ENCODE measurements around the gene TRIM67. TPM values are rescaled to one million over a fixed set of nuclear protein-coding genes. Genes with fewer than 3 reads are reported as not detected.

TRIM67 gene
- total and polyA plus RNA-seq, 2 donors (not counting 1 experiment from before 2014, with no cell fraction given) = not detected

GRCh38 chr1:231209531-231209930 lies 47.7 kb downstream of the TRIM67 start:
- Mint-ChIP-seq H3K9me3 (ENCODE audit: insufficient read depth) (no peaks in the 10 kb centered on the region), H3K27me3 (peaks cover 4% of the 10 kb centered on the region), H3K4me1 (peaks cover 16% of the 10 kb centered on the region), H3K4me3 (no peak overlapping the region), H3K27ac (no peak overlapping the region)
- Histone ChIP-seq H3K27ac (ENCODE audit: low read length in 2 of 2) (no peak overlapping the region), H3K4me2 (replicated peaks; ENCODE audit: low read depth, low read length, poor library complexity, severe bottlenecking) (no peak overlapping the region), H3K27me3 (replicated peaks in 1 of 4; ENCODE audit: control extremely low read depth in 1 of 4, control insufficient read depth in 3 of 4, insufficient read depth in 4 of 4, low read length in 3 of 4) (no peaks in the 10 kb centered on the region), H3K79me2 (ENCODE audit: control insufficient read depth, insufficient read depth, low read length) (no peaks in the 10 kb centered on the region), H3K9ac (ENCODE audit: low read length) (no peak overlapping the region), H2AFZ (ENCODE audit: insufficient read depth, low read depth, low read length, poor library complexity, severe bottlenecking) (no peak overlapping the region), H3K4me3 (ENCODE audit: control extremely low read depth in 1 of 5, extremely low read depth in 1 of 5, insufficient read depth in 1 of 5, low read depth in 2 of 5, low read length in 4 of 5) (no peak overlapping the region), H3K9me3 (ENCODE audit: control extremely low read depth in 1 of 3, control insufficient read depth in 2 of 3, insufficient read depth in 1 of 3, low read length in 2 of 3) (no peaks in the 10 kb centered on the region), H4K20me1 (ENCODE audit: control insufficient read depth, insufficient read depth, low read length, poor library complexity, severe bottlenecking) (no peaks in the 10 kb centered on the region), H3K4me1 (ENCODE audit: control insufficient read depth in 2 of 2, insufficient read depth in 2 of 2, low read length in 2 of 2) (peaks cover 5 to 12% of the 10 kb centered on the region in 2 donors), H3K36me3 (replicated peaks in 1 of 2; ENCODE audit: control extremely low read depth in 1 of 2, control insufficient read depth in 1 of 2, extremely low read depth in 1 of 2, insufficient read depth in 2 of 2, low read length in 1 of 2) (no peaks in the 10 kb centered on the region)
- 85% methylated on average over 5 of the region's 5 CpGs for WGBS (ENCODE audit: insufficient coverage)
- intact Hi-C loops (cut with micrococcal nuclease) = no loop called here
- CTCF ChIA-PET = interaction anchor here (1.4 to 3.8 kb wide), 4 partner anchors 24 to 294 kb away, joined by 3 to 14 read pairs (median 10); no protein-coding TSS in a partner anchor
- TF ChIP-seq EZH2 (IDR thresholded peaks at IDR 0.05; ENCODE audit: borderline replicate concordance, insufficient read depth, low read depth, low read length, poor library complexity, severe bottlenecking) (no peak), CTCF (IDR thresholded peaks at IDR 0.05) (no peak)
- POLR2A ChIA-PET = interaction anchor here (0.6 kb wide), 1 partner anchor 169 kb away, joined by 9 read pairs; no protein-coding TSS in a partner anchor
- DNase-seq (no peak), ATAC-seq (ENCODE audit: low read depth) (no peak)

- H3K27ac ChIP-seq (ENCODE audit: low read length in 2 of 2) = no peak overlapping the region
- no peak overlapping the region for H3K9ac ChIP-seq (ENCODE audit: low read length)
- DNase-seq = no peak
- H3K9me3 ChIP-seq (ENCODE audit: control extremely low read depth in 1 of 3, control insufficient read depth in 2 of 3, insufficient read depth in 1 of 3, low read length in 2 of 3) = no peaks in the 10 kb centered on the region
- no peak for ATAC-seq (ENCODE audit: low read depth)
- no peak overlapping the region for H3K27ac Mint-ChIP-seq
- TF ChIP-seq CTCF (IDR thresholded peaks at IDR 0.05) (no peak), EZH2 (IDR thresholded peaks at IDR 0.05; ENCODE audit: borderline replicate concordance, insufficient read depth, low read depth, low read length, poor library complexity, severe bottlenecking) (no peak)
- H3K79me2 ChIP-seq (ENCODE audit: control insufficient read depth, insufficient read depth, low read length) = no peaks in the 10 kb centered on the region
- ChIA-PET POLR2A (interaction anchor here (0.6 to 1.1 kb wide), 2 partner anchors 169 to 231 kb away, joined by 5 to 9 read pairs; no protein-coding TSS in a partner anchor), CTCF (interaction anchor here (0.6 to 3.8 kb wide), 10 partner anchors 23 to 549 kb away, joined by 3 to 14 read pairs (median 6); no protein-coding TSS in a partner anchor)
- no peak overlapping the region for H2AFZ ChIP-seq (ENCODE audit: insufficient read depth, low read depth, low read length, poor library complexity, severe bottlenecking)
- H3K4me3 Mint-ChIP-seq = no peak overlapping the region
- H4K20me1 ChIP-seq (ENCODE audit: control insufficient read depth, insufficient read depth, low read length, poor library complexity, severe bottlenecking) = no peaks in the 10 kb centered on the region
- WGBS (ENCODE audit: insufficient coverage) = 91% methylated on average over 6 of the region's 6 CpGs
- peaks cover 11 to 18% of the 10 kb centered on the region in 2 donors for H3K4me1 ChIP-seq (ENCODE audit: control insufficient read depth in 2 of 2, insufficient read depth in 2 of 2, low read length in 2 of 2)
- H3K27me3 Mint-ChIP-seq = no peaks in the 10 kb centered on the region
- no peaks in the 10 kb centered on the region for H3K9me3 Mint-ChIP-seq (ENCODE audit: insufficient read depth)
- H3K27me3 ChIP-seq (replicated peaks in 1 of 4; ENCODE audit: control extremely low read depth in 1 of 4, control insufficient read depth in 3 of 4, insufficient read depth in 4 of 4, low read length in 3 of 4) = no peaks in the 10 kb centered on the region
- intact Hi-C loops (cut with micrococcal nuclease) = loop anchor here (5.0 kb wide), 2 partner anchors 168 to 413 kb away; partner anchors contain the start of gene FAM89A
- H3K36me3 ChIP-seq (replicated peaks in 1 of 2; ENCODE audit: control extremely low read depth in 1 of 2, control insufficient read depth in 1 of 2, extremely low read depth in 1 of 2, insufficient read depth in 2 of 2, low read length in 1 of 2) = no peaks in the 10 kb centered on the region
- no peak overlapping the region for H3K4me2 ChIP-seq (replicated peaks; ENCODE audit: low read depth, low read length, poor library complexity, severe bottlenecking)
- no peak overlapping the region for H3K4me3 ChIP-seq (ENCODE audit: control extremely low read depth in 1 of 5, extremely low read depth in 1 of 5, insufficient read depth in 1 of 5, low read depth in 2 of 5, low read length in 4 of 5)
- peaks cover 20% of the 10 kb centered on the region for H3K4me1 Mint-ChIP-seq
Observed at GRCh38 chr1:231210126-231210525, 48.3 kb downstream of the TRIM67 start.
